ENCODE data around the gene ANP32A. TPM values are rescaled to one million over a fixed set of nuclear protein-coding genes. Genes with fewer than 3 reads are reported as not detected.

ANP32A gene
- total and polyA plus RNA-seq, 3 experiments from 2014 or later = 94.6 to 237 (median 233) TPM

DNA sequence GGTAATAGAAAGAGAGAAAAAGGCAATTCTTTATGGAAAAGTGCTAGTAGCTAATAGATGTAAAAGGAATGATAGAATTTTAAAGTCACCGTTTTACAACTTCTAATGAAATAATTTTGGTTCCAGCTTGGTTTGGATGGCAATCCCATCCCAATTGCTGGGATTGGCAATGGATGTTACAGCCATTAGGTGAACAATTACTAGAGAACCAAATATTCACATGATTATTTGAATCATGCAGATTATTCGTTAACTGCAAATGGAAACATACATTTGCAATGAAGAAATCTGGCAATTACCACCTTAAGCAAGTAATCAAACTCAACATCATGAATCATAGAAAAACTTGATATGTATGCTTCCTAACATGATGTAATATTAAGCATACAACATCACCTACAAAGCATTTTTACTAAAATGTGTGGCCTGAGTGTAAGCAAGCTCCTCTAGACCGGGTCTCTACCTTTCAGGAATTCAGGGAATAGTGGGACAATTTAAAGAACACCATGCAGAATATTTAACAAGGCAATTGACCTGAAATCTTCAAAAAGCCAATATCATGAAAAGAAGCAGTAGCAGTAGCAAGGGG lies 26.2 kb upstream of the ANP32A start:
- Histone ChIP-seq H3K4me1 (ENCODE audit: insufficient read depth, low read length) (peaks cover 8% of the 10 kb centered on the region), H3K4me3 (ENCODE audit: low read length) (no peak overlapping the region), H3K27ac (ENCODE audit: low read depth, low read length) (no peak overlapping the region), H3K27me3 (ENCODE audit: insufficient read depth, low read length, poor library complexity, severe bottlenecking) (peaks cover 29% of the 10 kb centered on the region), H3K9me3 (ENCODE audit: low read length) (no peaks in the 10 kb centered on the region), H3K36me3 (ENCODE audit: insufficient read depth, low read length) (no peaks in the 10 kb centered on the region)
- Mint-ChIP-seq H3K36me3 (no peaks in the 10 kb centered on the region), H3K4me3 (no peak overlapping the region), H3K4me1 (peaks cover 14 to 19% (median 15%) of the 10 kb centered on the region in 3 donors), H3K27me3 (peaks cover 39 to 51% of the 10 kb centered on the region in 2 donors), H3K27ac (no peak overlapping the region), H3K9me3 (no peaks in the 10 kb centered on the region)
- no peak for DNase-seq
- CTCF ChIA-PET = no interaction called here
- POLR2A ChIA-PET = no interaction called here

DNA sequence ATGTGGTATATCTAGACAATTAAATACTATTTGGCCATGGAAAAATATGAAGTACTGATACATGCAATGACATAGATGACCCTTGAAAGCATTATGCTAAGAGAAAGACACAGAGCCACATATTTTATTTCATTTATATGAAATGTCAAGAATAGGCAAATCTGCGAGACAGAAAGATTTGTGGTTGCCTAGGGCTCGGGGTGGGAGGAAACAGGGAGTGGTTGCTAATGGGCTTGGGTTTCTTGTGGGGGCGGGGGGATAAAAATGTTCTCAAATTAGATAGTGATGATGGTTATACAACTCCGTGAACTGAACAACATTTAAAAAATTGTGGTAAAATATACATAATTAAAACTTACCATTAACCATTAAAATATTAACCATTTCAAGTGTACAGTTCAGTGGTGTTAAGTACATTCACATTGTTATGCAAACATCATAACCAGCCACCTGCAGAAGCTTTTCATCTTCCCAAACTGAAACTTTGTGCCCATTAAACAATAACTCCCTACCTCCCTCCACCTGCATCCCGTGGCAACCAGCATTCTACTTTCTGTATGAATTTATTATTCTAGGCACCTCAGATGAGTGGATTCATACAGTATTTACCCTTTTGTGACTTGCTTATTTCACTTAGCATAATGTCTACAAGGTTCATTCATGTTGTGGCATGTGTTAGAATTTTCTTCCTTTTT lies 24.3 kb upstream of the ANP32A start:
- CTCF ChIA-PET = interaction anchor here (1.0 to 1.5 kb wide), 2 partner anchors 30 to 295 kb away, joined by 3 read pairs; no protein-coding TSS in a partner anchor
- H3K27me3 Mint-ChIP-seq = peaks cover 47 to 66% of the 10 kb centered on the region in 2 donors
- Histone ChIP-seq H3K9me3 (ENCODE audit: low read length) (no peaks in the 10 kb centered on the region), H3K27me3 (ENCODE audit: insufficient read depth, low read length, poor library complexity, severe bottlenecking) (peaks cover 29% of the 10 kb centered on the region), H3K4me1 (ENCODE audit: insufficient read depth, low read length) (peaks cover 8% of the 10 kb centered on the region), H3K36me3 (ENCODE audit: insufficient read depth, low read length) (no peaks in the 10 kb centered on the region), H3K4me3 (ENCODE audit: low read length) (no peak overlapping the region), H3K27ac (ENCODE audit: low read depth, low read length) (no peak overlapping the region)
- H3K4me1 Mint-ChIP-seq = peaks cover 14 to 19% (median 15%) of the 10 kb centered on the region in 3 donors
- POLR2A ChIA-PET = no interaction called here
- no peak overlapping the region for H3K27ac Mint-ChIP-seq
- H3K4me3 Mint-ChIP-seq = no peak overlapping the region
- H3K36me3 Mint-ChIP-seq = no peaks in the 10 kb centered on the region
- no peak for DNase-seq
- no peaks in the 10 kb centered on the region for H3K9me3 Mint-ChIP-seq

DNA sequence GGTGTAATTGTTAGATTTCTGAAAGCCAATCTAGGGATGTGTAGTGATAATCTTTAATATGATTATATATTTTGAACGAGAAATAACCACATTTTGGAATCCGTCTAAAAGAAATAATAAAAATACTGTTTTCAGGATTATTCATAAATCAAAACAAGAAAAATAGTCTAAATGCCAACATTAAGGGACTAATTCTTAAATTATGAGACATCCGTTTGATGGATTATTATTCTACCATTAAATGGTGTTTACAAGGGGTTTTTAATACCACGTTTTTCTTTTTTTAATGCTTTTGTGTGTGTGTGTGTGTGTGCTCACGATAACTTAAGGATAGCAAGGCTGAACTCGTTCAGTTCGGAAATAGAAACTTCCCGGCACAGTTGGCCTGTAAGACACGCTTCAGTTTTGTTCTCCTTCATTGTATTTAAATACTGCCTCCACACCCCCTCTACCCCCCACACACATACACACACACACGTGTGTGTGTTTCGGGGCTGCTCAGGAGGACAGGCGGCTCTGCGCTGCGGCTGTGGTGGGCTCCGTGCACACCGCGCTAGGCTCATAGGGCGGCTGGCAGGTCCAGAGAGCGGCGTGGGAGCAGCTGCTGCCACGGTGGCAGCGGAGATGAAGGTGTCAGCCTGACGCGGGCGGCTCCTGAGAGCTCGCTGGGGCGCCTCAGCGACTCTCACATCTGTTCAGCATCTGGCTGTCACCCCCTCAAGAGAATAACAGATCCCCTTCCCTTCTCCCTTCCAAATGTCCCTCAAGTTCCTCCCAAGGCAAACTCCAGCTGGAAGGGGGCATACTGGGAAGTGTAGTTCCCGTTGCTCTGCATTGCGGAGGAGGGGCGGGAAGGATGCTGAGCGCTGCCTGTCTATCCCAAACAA lies 23.0 kb upstream of the ANP32A start:
- Histone ChIP-seq H3K4me1 (ENCODE audit: insufficient read depth, low read length) (peaks cover 8% of the 10 kb centered on the region), H3K36me3 (ENCODE audit: insufficient read depth, low read length) (no peaks in the 10 kb centered on the region), H3K27ac (ENCODE audit: low read depth, low read length) (no peak overlapping the region), H3K9me3 (ENCODE audit: low read length) (no peaks in the 10 kb centered on the region), H3K27me3 (ENCODE audit: insufficient read depth, low read length, poor library complexity, severe bottlenecking) (peaks cover 29% of the 10 kb centered on the region), H3K4me3 (ENCODE audit: low read length) (no peak overlapping the region)
- CTCF ChIA-PET = interaction anchor here (1.0 to 1.5 kb wide), 2 partner anchors 32 to 294 kb away, joined by 3 read pairs; no protein-coding TSS in a partner anchor
- Mint-ChIP-seq H3K27ac (no peak overlapping the region), H3K4me3 (peak overlapping the region in 6 of 7 donors; percentile 51 to 79 (median 70)), H3K36me3 (no peaks in the 10 kb centered on the region), H3K27me3 (peaks cover 56 to 72% of the 10 kb centered on the region in 2 donors), H3K9me3 (no peaks in the 10 kb centered on the region), H3K4me1 (peaks cover 14 to 19% (median 15%) of the 10 kb centered on the region in 3 donors)
- peak in 2 of 5 donors; percentile 21 to 30 for DNase-seq
- POLR2A ChIA-PET = no interaction called here

DNA sequence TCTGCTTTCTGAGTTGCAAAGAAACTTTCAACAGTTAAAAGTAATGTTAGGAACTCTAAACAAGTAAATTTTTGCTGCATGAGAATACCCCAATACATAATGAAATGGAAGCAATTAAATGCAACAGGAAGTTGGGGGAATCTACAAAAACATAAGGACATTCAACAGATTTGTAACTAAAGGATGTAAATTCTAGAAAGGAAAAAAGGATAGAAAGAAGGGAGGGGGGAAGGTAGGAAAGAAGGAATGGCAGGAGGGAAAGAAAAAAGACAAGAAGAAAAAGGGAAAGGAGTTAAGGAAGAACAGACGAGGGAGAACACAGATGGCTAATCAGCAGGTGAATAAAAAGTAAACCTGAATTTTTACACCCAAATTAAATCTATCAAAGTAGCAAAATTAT lies 22.3 kb upstream of the ANP32A start:
- peaks cover 14 to 19% (median 15%) of the 10 kb centered on the region in 3 donors for H3K4me1 Mint-ChIP-seq
- H3K4me1 ChIP-seq (ENCODE audit: insufficient read depth, low read length) = peaks cover 8% of the 10 kb centered on the region
- no peak overlapping the region for H3K4me3 ChIP-seq (ENCODE audit: low read length)
- no peaks in the 10 kb centered on the region for H3K9me3 ChIP-seq (ENCODE audit: low read length)
- CTCF ChIA-PET = no interaction called here
- no peaks in the 10 kb centered on the region for H3K36me3 Mint-ChIP-seq
- peak overlapping the region in 1 of 8 donors; percentile 73 for H3K27ac Mint-ChIP-seq
- peaks cover 29% of the 10 kb centered on the region for H3K27me3 ChIP-seq (ENCODE audit: insufficient read depth, low read length, poor library complexity, severe bottlenecking)
- peaks cover 62 to 74% of the 10 kb centered on the region in 2 donors for H3K27me3 Mint-ChIP-seq
- no peak for DNase-seq
- no peak overlapping the region for H3K27ac ChIP-seq (ENCODE audit: low read depth, low read length)
- POLR2A ChIA-PET = no interaction called here
- H3K36me3 ChIP-seq (ENCODE audit: insufficient read depth, low read length) = no peaks in the 10 kb centered on the region
- H3K4me3 Mint-ChIP-seq = peak overlapping the region in 4 of 7 donors; percentile 38 to 66 (median 46)
- peaks cover 0 to 4% (median 3%) of the 10 kb centered on the region in 5 donors for H3K9me3 Mint-ChIP-seq

DNA sequence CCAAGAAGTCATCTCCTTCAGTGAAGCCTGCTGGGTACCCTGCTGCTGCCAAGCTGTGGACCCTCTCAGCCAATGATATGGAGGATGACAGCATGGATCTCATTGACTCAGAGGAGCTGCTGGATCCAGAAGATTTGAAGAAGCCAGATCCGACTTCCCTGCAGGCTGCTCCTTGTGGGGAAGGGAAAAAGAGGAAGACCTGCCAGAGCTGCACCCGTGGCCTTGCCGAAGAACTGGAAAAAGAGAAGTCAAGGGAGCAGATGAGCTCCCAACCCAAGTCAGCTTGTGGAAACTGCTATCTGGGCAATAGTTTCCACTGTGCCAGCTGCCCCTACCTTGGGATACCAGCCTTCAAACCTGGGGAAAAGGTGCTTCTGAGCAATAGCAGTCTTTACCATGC lies 13.7 kb upstream of the ANP32A start:
- no peaks in the 10 kb centered on the region for H3K27me3 ChIP-seq (ENCODE audit: insufficient read depth, low read length, poor library complexity, severe bottlenecking)
- Mint-ChIP-seq H3K36me3 (peaks cover 1 to 18% (median 3%) of the 10 kb centered on the region in 3 donors), H3K27me3 (peaks cover 40 to 54% of the 10 kb centered on the region in 2 donors), H3K9me3 (peaks cover 18 to 24% (median 19%) of the 10 kb centered on the region in 5 donors), H3K27ac (peak overlapping the region in 1 of 8 donors; percentile 51), H3K4me1 (peaks cover 3 to 7% (median 6%) of the 10 kb centered on the region in 3 donors), H3K4me3 (no peak overlapping the region)
- no peak for DNase-seq
- no peaks in the 10 kb centered on the region for H3K36me3 ChIP-seq (ENCODE audit: insufficient read depth, low read length)
- H3K4me3 ChIP-seq (ENCODE audit: low read length) = no peak overlapping the region
- H3K4me1 ChIP-seq (ENCODE audit: insufficient read depth, low read length) = peaks cover 11% of the 10 kb centered on the region
- H3K9me3 ChIP-seq (ENCODE audit: low read length) = no peaks in the 10 kb centered on the region
- POLR2A ChIA-PET = no interaction called here
- CTCF ChIA-PET = interaction anchor here (0.7 kb wide), 1 partner anchor 285 kb away, joined by 3 read pairs; no protein-coding TSS in a partner anchor
- H3K27ac ChIP-seq (ENCODE audit: low read depth, low read length) = no peak overlapping the region

DNA sequence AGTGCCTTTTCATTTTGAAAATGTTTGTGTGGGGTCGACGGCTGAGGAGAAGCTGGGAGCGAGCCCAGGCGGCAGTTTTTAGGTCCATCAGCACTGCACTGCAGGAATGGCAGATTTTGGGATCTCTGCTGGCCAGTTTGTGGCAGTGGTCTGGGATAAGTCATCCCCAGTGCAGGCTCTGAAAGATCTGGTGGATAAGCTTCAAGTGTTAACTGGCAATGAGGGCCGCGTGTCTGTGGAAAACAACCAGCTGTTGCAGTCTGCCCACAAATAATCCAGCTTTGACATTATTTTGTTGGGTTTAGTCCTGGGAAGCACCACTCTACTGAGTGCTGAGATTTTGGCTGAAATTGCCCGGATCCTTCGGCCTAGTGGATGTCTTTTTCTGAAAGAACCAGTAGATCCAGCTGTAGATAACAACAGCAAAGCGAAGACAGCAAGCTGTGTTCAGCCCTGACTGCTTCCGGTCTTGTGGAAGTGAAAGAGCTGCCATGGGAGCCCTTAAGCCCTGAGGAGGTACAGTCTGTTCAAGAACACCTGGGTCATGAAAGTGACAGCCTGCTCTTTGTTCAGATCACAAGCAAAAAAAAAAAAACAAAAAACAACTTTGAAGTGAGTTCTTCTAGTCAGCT lies 13.1 kb upstream of the ANP32A start:
- DNase-seq = peak in 1 of 5 donors; percentile 42
- Histone ChIP-seq H3K27ac (ENCODE audit: low read depth, low read length) (no peak overlapping the region), H3K9me3 (ENCODE audit: low read length) (no peaks in the 10 kb centered on the region), H3K36me3 (ENCODE audit: insufficient read depth, low read length) (no peaks in the 10 kb centered on the region), H3K27me3 (ENCODE audit: insufficient read depth, low read length, poor library complexity, severe bottlenecking) (no peaks in the 10 kb centered on the region), H3K4me1 (ENCODE audit: insufficient read depth, low read length) (peaks cover 11% of the 10 kb centered on the region), H3K4me3 (ENCODE audit: low read length) (no peak overlapping the region)
- Mint-ChIP-seq H3K27ac (no peak overlapping the region), H3K36me3 (peaks cover 1 to 18% (median 3%) of the 10 kb centered on the region in 3 donors), H3K4me3 (no peak overlapping the region), H3K4me1 (peaks cover 3 to 7% (median 6%) of the 10 kb centered on the region in 3 donors), H3K27me3 (peaks cover 37 to 49% of the 10 kb centered on the region in 2 donors), H3K9me3 (peaks cover 18 to 24% (median 19%) of the 10 kb centered on the region in 5 donors)
- ChIA-PET CTCF (interaction anchor here (1.0 kb wide), 1 partner anchor 50 kb away, joined by 3 read pairs; no protein-coding TSS in a partner anchor), POLR2A (interaction anchor here (0.7 kb wide), 1 partner anchor 41 kb away, joined by 3 read pairs; no protein-coding TSS in a partner anchor)

DNA sequence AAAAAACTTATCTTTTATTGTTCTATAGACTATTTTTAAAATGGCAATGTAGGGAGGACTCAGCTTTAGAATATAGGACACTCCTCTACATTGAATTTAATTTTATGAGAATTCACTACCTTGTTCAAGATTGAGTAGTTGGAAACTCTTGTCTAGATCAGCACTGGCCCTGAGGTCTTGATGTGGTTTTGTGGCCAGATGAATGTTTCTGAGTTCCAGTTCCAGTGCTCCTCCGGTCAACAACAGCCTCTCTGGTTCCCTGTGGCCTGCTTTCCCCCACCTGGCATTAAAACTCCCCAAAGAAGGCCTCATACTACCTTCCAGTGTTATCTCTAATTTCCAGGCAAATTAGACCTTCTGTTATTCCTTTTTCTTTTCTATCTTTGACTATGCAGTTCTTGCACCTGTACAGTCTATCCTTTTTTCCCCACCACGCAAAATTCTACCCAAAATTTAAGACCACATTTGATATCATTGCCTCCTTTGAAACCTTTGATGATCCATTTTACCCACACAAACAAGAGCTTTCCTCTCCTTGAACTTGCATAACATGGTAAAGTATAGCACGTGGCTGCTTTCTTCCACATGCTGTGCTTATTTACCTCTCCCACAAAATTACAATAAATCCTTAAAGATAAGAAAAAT lies 9.6 kb upstream of the ANP32A start:
- ChIA-PET POLR2A (no interaction called here), CTCF (interaction anchor here (0.9 kb wide), 1 partner anchor 10 kb away, joined by 3 read pairs; the partner anchor contains the start of gene ANP32A)
- H3K36me3 Mint-ChIP-seq = peaks cover 0 to under 1% (median 0%) of the 10 kb centered on the region in 3 donors
- no peak overlapping the region for H3K4me3 ChIP-seq (ENCODE audit: low read length)
- H3K36me3 ChIP-seq (ENCODE audit: insufficient read depth, low read length) = no peaks in the 10 kb centered on the region
- H3K4me3 Mint-ChIP-seq = no peak overlapping the region
- H3K9me3 Mint-ChIP-seq = peaks cover 0 to 3% (median 2%) of the 10 kb centered on the region in 5 donors
- H3K4me1 ChIP-seq (ENCODE audit: insufficient read depth, low read length) = peaks cover 11% of the 10 kb centered on the region
- peaks cover 3 to 7% (median 6%) of the 10 kb centered on the region in 3 donors for H3K4me1 Mint-ChIP-seq
- peak overlapping the region in 1 of 8 donors; percentile 6 for H3K27ac Mint-ChIP-seq
- peaks cover 16 to 21% of the 10 kb centered on the region in 2 donors for H3K27me3 Mint-ChIP-seq
- no peaks in the 10 kb centered on the region for H3K9me3 ChIP-seq (ENCODE audit: low read length)
- DNase-seq = no peak
- H3K27me3 ChIP-seq (ENCODE audit: insufficient read depth, low read length, poor library complexity, severe bottlenecking) = no peaks in the 10 kb centered on the region
- no peak overlapping the region for H3K27ac ChIP-seq (ENCODE audit: low read depth, low read length)
